ENCODE results near the gene RAP1GDS1.

DNA sequence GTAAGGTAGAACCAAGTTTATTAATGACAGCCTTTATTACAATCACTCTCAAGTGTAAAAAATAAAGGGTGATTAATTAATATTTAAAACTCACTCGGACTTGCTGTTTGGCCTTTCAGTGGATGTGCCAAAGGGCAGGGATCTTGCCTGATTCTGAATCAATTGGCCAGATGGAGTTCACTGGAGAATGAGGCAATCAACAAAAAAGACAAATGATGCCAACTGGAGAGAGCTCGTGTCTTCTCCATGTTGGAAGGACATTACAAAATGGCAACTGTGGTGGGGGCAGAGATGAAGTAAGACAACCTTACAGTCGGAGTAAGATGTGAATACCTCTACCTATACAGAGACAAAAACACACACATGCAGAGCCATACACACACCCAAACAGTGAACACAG lies 209.2 kb downstream of the RAP1GDS1 start:
- TF ChIP-seq TOX (CRISPR knock-in tag; IDR thresholded peaks at IDR 0.05; ENCODE audit: borderline replicate concordance) (no peak), ZFP3 (CRISPR knock-in tag; IDR thresholded peaks at IDR 0.05) (no peak), PPARA (CRISPR knock-in tag; IDR thresholded peaks at IDR 0.05; ENCODE audit: borderline replicate concordance) (no peak), ZNF70 (CRISPR knock-in tag; IDR thresholded peaks at IDR 0.05) (no peak), RARB (CRISPR knock-in tag; IDR thresholded peaks at IDR 0.05) (no peak), ISL1 (CRISPR knock-in tag; IDR thresholded peaks at IDR 0.05) (no peak), ESRRG (CRISPR knock-in tag; IDR thresholded peaks at IDR 0.05) (no peak)
- TF ChIP-seq, protein P1, sequence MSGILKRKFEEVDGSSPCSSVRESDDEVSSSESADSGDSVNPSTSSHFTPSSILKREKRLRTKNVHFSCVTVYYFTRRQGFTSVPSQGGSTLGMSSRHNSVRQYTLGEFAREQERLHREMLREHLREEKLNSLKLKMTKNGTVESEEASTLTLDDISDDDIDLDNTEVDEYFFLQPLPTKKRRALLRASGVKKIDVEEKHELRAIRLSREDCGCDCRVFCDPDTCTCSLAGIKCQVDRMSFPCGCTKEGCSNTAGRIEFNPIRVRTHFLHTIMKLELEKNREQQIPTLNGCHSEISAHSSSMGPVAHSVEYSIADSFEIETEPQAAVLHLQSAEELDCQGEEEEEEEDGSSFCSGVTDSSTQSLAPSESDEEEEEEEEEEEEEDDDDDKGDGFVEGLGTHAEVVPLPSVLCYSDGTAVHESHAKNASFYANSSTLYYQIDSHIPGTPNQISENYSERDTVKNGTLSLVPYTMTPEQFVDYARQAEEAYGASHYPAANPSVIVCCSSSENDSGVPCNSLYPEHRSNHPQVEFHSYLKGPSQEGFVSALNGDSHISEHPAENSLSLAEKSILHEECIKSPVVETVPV (CRISPR knock-in tag; IDR thresholded peaks at IDR 0.05): no peak
- TF ChIP-seq, protein P2, sequence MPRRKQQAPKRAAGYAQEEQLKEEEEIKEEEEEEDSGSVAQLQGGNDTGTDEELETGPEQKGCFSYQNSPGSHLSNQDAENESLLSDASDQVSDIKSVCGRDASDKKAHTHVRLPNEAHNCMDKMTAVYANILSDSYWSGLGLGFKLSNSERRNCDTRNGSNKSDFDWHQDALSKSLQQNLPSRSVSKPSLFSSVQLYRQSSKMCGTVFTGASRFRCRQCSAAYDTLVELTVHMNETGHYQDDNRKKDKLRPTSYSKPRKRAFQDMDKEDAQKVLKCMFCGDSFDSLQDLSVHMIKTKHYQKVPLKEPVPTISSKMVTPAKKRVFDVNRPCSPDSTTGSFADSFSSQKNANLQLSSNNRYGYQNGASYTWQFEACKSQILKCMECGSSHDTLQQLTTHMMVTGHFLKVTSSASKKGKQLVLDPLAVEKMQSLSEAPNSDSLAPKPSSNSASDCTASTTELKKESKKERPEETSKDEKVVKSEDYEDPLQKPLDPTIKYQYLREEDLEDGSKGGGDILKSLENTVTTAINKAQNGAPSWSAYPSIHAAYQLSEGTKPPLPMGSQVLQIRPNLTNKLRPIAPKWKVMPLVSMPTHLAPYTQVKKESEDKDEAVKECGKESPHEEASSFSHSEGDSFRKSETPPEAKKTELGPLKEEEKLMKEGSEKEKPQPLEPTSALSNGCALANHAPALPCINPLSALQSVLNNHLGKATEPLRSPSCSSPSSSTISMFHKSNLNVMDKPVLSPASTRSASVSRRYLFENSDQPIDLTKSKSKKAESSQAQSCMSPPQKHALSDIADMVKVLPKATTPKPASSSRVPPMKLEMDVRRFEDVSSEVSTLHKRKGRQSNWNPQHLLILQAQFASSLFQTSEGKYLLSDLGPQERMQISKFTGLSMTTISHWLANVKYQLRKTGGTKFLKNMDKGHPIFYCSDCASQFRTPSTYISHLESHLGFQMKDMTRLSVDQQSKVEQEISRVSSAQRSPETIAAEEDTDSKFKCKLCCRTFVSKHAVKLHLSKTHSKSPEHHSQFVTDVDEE (CRISPR knock-in tag; IDR thresholded peaks at IDR 0.05): no peak

Data from SK-N-SH treated with all-trans-retinoic acid at 6 μM for 48 hours (cell line).